Breast epithelium (tissue), 4 donors: ENCODE results near the gene ST7. TPM values are rescaled to one million over a fixed set of nuclear protein-coding genes. Genes with fewer than 3 reads are reported as not detected.

Source experiments
- DNase-seq, 2 donors: peaks; one replicate each; pipeline ENCODE4 v3.0.0-alpha.2; 2019; ENCODE audit warnings: low spot score in 2 of 2
- H3K27ac ChIP-seq, 2 donors: fragments of 200-600 bp; sonication (generic) in 1 of 2; one replicate each; pipeline ENCODE4 v1.5.1; 2016 to 2019; ENCODE audit warnings: mild to moderate bottlenecking in 1 of 2
- H3K27me3 ChIP-seq, 2 donors: fragments of 200-600 bp; sonication (generic) in 1 of 2; one replicate each; pipeline versions ENCODE4 v1.5.1 to v1.6.0; 2017 to 2019; ENCODE audit warnings: control low read depth in 1 of 2, mild to moderate bottlenecking in 1 of 2
- H3K36me3 ChIP-seq: fragments of 200-600 bp; one replicate; pipeline ENCODE4 v1.5.1; 2019
- H3K4me1 ChIP-seq, 2 donors: fragments of 200-600 bp; sonication (generic); one replicate each; pipeline ENCODE4 v1.5.1; 2016 to 2019; ENCODE audit warnings: control low read depth in 1 of 2
- H3K4me3 ChIP-seq, 3 donors: fragments of 200-600 bp; sonication (generic); 1 replicate in 2 of 3; 2 replicates in 1 of 3; pipeline ENCODE4 v1.5.1; 2016 to 2019; ENCODE audit warnings: mild to moderate bottlenecking in 3 of 3, moderate library complexity in 2 of 3
- H3K9me3 ChIP-seq, 2 donors: fragments of 200-600 bp; sonication (generic) in 1 of 2; one replicate each; pipeline ENCODE4 v1.5.1; 2016 to 2019; ENCODE audit warnings: control low read depth in 1 of 2
- CTCF ChIP-seq, 3 donors: fragments of 450-650 bp; IDR thresholded peaks; one replicate each; pipeline ENCODE4 v1.5.1; 2016 to 2017; ENCODE audit warnings: antibody characterized with exemption in 3 of 3, mild to moderate bottlenecking in 3 of 3, moderate library complexity in 3 of 3
- POLR2A ChIP-seq: fragments of 450-650 bp; IDR thresholded peaks from one replicate; pipeline ENCODE4 v1.6.1; 2016; ENCODE audit warnings: antibody characterized with exemption, mild to moderate bottlenecking, moderate library complexity
- POLR2AphosphoS5 ChIP-seq, 3 donors: sonication (generic); formaldehyde crosslinking; IDR thresholded peaks; one replicate each; pipeline ENCODE4 v1.6.1; 2017; ENCODE audit warnings: antibody characterized with exemption in 3 of 3
- intact Hi-C: fragments of 100-400 bp; cut with DNase I; formaldehyde crosslinking; loops from one replicate; pipeline ENCODE4 v1.15.1; 2023; ENCODE audit warnings: low total_unique reads
- total RNA-seq, 3 donors: library from RNA; depleted of rRNA; stranded (reverse); fragments of >200 nt; gene quantifications; one replicate each; pipeline ENCODE4 v1.1.0, GENCODE V29; 2016

Gene ST7
- total RNA-seq, 3 donors from 2014 or later = 24.3 to 41.4 (median 27.5) TPM

GRCh38 chr7:117220836-117221235, 267.5 kb downstream of the ST7 start:
- TF ChIP-seq POLR2A (no peak), CTCF (IDR thresholded peaks at IDR 0.05) (no peak), POLR2AphosphoS5 (IDR thresholded peaks at IDR 0.05) (no peak)
- no peak for DNase-seq
- no peaks in the 10 kb centered on the region for H3K36me3 ChIP-seq
- H3K9me3 ChIP-seq = no peaks in the 10 kb centered on the region
- H3K4me3 ChIP-seq = no peak overlapping the region
- no peak overlapping the region for H3K27ac ChIP-seq
- intact Hi-C loops = no loop called here
- no peaks in the 10 kb centered on the region for H3K27me3 ChIP-seq
- no peaks in the 10 kb centered on the region for H3K4me1 ChIP-seq

DNA sequence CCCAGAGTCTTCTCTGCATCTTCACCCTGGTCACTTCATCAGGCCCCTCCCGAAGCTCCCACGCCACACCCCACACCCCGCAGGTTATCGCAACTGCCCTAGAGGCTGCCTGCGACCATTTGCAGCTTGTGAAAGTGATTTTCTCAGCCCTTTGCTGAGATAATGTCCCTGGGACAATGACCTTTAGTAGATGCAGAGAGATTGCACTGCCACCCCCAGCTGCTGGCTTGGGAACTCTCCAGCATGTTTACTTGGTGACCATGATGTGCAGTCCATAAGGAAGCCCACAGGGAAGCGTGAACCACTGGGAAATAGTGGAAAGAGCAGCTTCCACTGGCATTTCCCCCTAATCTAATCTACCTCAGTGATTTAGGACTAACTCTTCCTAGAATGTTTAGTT, 272.2 kb downstream of the ST7 start:
- no peak for DNase-seq
- Histone ChIP-seq H3K4me1 (no peaks in the 10 kb centered on the region), H3K27ac (no peak overlapping the region), H3K4me3 (no peak overlapping the region), H3K36me3 (no peaks in the 10 kb centered on the region), H3K27me3 (no peaks in the 10 kb centered on the region), H3K9me3 (no peaks in the 10 kb centered on the region)
- TF ChIP-seq CTCF (IDR thresholded peaks at IDR 0.05) = no peak
- no peak for TF ChIP-seq POLR2A
- no peak for TF ChIP-seq POLR2AphosphoS5 (IDR thresholded peaks at IDR 0.05)
- intact Hi-C loops = no loop called here

- Histone ChIP-seq H3K27me3 (no peaks in the 10 kb centered on the region), H3K36me3 (no peaks in the 10 kb centered on the region), H3K4me1 (no peaks in the 10 kb centered on the region), H3K9me3 (no peaks in the 10 kb centered on the region), H3K4me3 (no peak overlapping the region), H3K27ac (no peak overlapping the region)
- intact Hi-C loops = no loop called here
- no peak for TF ChIP-seq POLR2AphosphoS5 (IDR thresholded peaks at IDR 0.05)
- DNase-seq = no peak
These were observed 273.8 kb downstream of the ST7 start for GRCh38 chr7:117227091-117227490.

DNA sequence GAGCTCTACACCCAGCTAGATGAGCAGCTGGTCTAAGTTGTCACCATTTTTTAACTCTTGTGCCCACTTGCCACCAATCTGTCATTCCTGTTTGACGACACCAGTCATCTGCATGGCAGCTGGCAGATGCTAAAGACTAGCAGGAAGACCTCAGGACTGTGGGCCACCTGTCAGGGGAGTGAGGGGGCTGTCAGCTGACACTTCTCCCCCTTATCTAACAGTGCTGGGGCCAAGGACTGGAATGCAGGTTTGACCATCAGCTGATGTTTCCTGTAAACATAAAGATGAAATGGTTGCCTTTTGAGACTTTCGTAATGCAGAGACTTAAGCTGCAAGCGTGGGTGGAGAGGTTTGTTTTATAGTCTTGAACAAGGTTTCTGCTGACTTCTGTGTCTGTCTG, 276.0 kb downstream of the ST7 start:
- no peaks in the 10 kb centered on the region for H3K27me3 ChIP-seq
- intact Hi-C loops = no loop called here
- TF ChIP-seq POLR2A (no peak), POLR2AphosphoS5 (IDR thresholded peaks at IDR 0.05) (no peak), CTCF (IDR thresholded peaks at IDR 0.05) (no peak)
- H3K27ac ChIP-seq = no peak overlapping the region
- H3K9me3 ChIP-seq = no peaks in the 10 kb centered on the region
- no peak for DNase-seq
- no peaks in the 10 kb centered on the region for H3K4me1 ChIP-seq
- no peak overlapping the region for H3K4me3 ChIP-seq
- no peaks in the 10 kb centered on the region for H3K36me3 ChIP-seq

DNA sequence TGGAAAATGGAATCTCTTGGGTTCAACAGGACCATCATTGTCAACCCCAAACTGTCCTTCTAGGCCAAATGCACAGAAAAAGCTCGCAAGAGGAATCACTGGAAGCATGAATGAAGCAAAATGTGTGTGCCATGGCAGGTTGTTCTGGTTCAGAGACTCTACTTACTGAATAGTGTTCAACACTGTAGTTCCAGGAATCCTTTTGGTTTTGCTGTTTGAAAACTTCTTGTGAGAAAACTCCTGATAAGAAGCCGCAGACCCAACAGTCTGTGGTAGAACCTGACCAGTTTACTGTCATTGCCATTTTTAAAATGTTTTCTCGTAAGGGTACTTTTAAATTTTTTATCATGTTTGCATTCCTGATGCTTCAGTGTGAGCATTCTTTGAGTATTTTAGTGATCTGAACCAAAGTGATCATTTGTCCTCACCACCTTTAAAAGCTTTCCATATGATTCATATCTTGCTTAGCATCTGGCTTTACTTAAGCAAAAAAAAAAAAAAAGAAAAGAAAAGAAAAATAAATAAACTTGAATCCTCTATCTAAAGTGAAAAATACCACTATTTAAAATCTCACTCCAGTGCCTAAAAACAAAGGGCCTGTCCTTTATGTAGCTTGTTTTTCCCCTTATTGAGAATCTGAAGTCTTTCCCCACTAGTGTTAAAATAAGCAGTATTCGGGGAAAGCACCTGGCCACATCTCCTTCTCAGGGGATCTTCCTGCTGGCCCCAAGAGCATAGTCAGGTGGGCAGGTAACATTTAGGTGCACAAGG, 277.2 kb downstream of the ST7 start:
- intact Hi-C loops = no loop called here

More for the DNA sequence above, 277.2 kb downstream of the ST7 start:
- Histone ChIP-seq H3K4me1 (no peaks in the 10 kb centered on the region), H3K36me3 (no peaks in the 10 kb centered on the region), H3K4me3 (no peak overlapping the region), H3K9me3 (no peaks in the 10 kb centered on the region), H3K27me3 (no peaks in the 10 kb centered on the region), H3K27ac (no peak overlapping the region)
- DNase-seq = no peak
- no peak for TF ChIP-seq CTCF (IDR thresholded peaks at IDR 0.05)
- no peak for TF ChIP-seq POLR2A
- TF ChIP-seq POLR2AphosphoS5 (IDR thresholded peaks at IDR 0.05) = no peak
